ENCODE data around the gene CSAD.
"Not testable (repeated sequence)": the region's sequence is repeated elsewhere in the genome, so short reads cannot be mapped to it uniquely, and the experiment has no call there.

DNA sequence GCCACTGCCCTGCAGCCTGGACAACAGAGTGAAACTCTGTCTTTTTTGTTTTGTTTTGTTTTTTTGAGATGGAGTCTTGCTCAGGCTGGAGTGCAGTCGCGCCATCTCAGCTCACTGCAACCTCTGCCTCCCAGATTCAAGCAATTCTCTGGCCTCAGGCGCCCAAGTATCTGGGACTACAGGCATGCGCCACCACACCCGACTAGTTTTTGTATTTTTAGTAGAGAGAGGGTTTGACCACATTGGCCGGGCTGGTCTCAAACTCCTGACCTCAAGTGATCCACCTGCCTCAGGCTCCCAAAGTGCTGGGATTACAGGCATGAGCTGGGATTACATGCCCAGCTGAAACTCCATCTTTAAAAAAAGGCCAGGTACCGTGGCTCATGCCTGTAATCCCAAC is 21.6 kb upstream of the CSAD start:
- TF ChIP-seq, protein P1, sequence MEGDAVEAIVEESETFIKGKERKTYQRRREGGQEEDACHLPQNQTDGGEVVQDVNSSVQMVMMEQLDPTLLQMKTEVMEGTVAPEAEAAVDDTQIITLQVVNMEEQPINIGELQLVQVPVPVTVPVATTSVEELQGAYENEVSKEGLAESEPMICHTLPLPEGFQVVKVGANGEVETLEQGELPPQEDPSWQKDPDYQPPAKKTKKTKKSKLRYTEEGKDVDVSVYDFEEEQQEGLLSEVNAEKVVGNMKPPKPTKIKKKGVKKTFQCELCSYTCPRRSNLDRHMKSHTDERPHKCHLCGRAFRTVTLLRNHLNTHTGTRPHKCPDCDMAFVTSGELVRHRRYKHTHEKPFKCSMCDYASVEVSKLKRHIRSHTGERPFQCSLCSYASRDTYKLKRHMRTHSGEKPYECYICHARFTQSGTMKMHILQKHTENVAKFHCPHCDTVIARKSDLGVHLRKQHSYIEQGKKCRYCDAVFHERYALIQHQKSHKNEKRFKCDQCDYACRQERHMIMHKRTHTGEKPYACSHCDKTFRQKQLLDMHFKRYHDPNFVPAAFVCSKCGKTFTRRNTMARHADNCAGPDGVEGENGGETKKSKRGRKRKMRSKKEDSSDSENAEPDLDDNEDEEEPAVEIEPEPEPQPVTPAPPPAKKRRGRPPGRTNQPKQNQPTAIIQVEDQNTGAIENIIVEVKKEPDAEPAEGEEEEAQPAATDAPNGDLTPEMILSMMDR (IDR thresholded peaks at IDR 0.05; ENCODE audit: extremely low read depth in 1 of 2, insufficient read depth in 1 of 2, low read depth in 1 of 2, low read length in 2 of 2): not testable (repeated sequence)
- not testable (repeated sequence) for TF ChIP-seq POLR2AphosphoS5 (IDR thresholded peaks at IDR 0.05; ENCODE audit: insufficient read depth, low read depth, low read length); POLR2A (IDR thresholded peaks at IDR 0.05; ENCODE audit: low read depth, low read length); JUN (IDR thresholded peaks at IDR 0.05; ENCODE audit: borderline replicate concordance, insufficient read depth, insufficient read length, low read depth)

All from endothelial cell of umbilical vein (primary cell).